Fibroblast of lung (primary cell): ENCODE data around the gene CNOT9.

ENCODE experiments used
- CTCF ChIP-seq, 2 donors: IDR thresholded peaks in 1 of 2; conservative IDR thresholded peaks in 1 of 2; 1 replicate in 1 of 2; 2 replicates in 1 of 2; pipeline ENCODE4 v1.5.1; 2011 to 2012; ENCODE audit warnings: low read length in 2 of 2, control low read depth in 1 of 2, inconsistent platforms in 1 of 2, low read depth in 1 of 2, mild to moderate bottlenecking in 1 of 2
- EZH2 ChIP-seq: IDR thresholded peaks from 2 replicates; pipeline ENCODE4 v1.5.1; 2012; ENCODE audit warnings: low read length, control low read depth, mild to moderate bottlenecking; ENCODE audit errors: missing control alignments

- TF ChIP-seq EZH2 (no peak), CTCF (conservative IDR thresholded peaks at IDR 0.05 in 1 of 2, IDR thresholded peaks at IDR 0.05 in 1 of 2; ENCODE audit: low read depth in 1 of 2, low read length in 2 of 2) (no peak)
Observed at GRCh38 chr2:218536804-218537494, 31.7 kb upstream of the CNOT9 start.
